Uterine smooth muscle cell (primary cell): ENCODE measurements around the gene DAPK2. TPM values are rescaled to one million over a fixed set of nuclear protein-coding genes. Genes with fewer than 3 reads are reported as not detected.

Source experiments
- total RNA-seq: library from RNA; depleted of rRNA; stranded (reverse); fragments of >200 nt; gene quantifications from 2 replicates; pipeline ENCODE4 v1.2.3, GENCODE V29; 2014

DAPK2 gene
- total RNA-seq: 4.2 and 5.8 TPM in 2 replicates

DNA sequence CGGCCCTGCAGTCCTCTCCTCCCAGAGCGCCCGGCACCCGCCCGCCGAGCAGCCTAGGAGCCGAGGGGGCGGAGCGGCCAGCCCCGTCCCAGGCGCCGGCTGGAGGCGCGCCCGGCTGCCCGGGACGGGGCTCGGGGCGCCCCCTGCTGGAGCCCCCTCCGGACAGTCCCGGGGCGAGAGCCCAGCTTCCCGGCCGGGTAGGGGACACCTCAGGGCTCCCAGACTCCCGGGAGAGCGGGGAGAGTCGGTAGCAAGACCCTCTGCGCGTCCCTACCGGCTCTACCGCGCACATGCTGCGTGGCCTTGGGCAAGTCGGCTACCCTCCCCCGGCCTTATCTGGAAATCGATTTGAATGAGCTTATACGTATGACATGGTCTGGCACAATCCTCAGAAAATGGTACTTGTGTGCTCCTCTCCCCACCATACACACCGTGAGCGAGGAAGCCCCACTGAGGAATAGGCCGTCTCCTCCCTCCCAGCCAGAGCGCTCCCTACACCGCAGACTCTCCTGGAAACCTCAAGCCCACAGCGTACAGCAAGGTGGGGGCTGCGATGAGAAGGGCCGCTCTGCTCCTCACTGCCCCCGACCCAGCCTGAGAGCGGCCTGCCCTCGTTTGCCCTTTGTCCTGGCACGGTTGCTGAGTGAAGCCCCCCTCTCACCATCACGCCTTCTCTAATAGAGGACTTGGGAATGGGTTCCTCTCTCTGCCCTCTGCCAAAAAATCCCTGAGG, at the start of gene DAPK2:
DAPK2 (minus strand) TSS at position 65 of the 733 bp plus-strand sequence. CDS start 6,224 bp downstream, outside the sequence.

DNA sequence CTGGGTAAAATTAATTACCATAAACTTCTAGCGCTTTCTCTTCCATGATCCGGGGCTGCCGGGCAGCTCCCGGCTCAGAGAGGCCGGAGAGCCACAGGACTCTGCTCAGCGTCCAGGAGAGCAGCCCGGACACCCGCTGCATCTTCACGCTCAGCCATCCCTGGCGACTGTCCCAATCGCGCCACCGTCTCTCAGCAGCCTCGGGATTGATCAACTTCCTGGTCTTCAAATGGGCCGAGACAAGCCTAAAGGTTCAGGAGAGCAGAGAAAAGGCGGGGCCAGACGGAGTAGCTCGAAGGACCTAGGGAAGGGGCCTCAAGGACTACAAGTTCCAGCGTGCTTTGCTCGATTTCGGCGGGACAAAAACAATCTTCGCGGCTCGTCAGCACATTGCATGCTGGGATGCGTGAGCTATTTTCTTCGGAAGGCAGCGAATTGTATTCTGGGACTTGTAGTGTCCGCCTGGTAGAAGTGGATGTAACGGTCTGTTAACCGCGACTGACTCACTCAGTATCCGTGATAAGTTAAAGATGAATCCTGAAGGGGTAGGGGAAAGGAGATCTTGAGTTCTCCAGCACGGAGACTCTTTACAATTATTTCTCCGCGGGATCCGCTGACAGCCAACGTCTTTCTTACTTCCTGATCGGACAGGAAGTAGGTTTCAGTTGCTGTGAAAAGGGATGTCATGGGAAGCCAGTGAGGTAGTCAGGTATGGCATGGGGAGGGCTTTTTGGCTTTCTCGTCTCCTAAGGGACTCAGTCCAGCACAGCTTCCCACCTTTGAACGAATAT, 47.5 kb upstream of the DAPK2 start, which contains the start of gene CIAO2A:
CIAO2A (minus strand) TSS at position 212 of the 791 bp plus-strand sequence; CDS start at position 142, 70 bp downstream.

Other genes with a start within 250 kb of the DAPK2 start
- 125 and 140 TPM in 2 replicates for gene HERC1, start 212.5 kb downstream of the DAPK2 start, total RNA-seq
- 79.6 and 80.0 TPM in 2 replicates for gene CIAO2A, start 47.4 kb upstream of the DAPK2 start, total RNA-seq
- 57.8 and 66.7 TPM in 2 replicates for gene SNX1, start 49.5 kb upstream of the DAPK2 start, total RNA-seq
- gene SNX22, start 105.2 kb upstream of the DAPK2 start, total RNA-seq: 0.33 and 0.87 TPM in 2 replicates
- gene PPIB, start 116.5 kb upstream of the DAPK2 start, total RNA-seq: 1,045 and 1,505 TPM in 2 replicates